ENCODE data around the gene IL2.

Gene IL2

GRCh38 chr4:122431351-122431750, 25.2 kb downstream of the IL2 start:
- H3K27ac ChIP-seq (ENCODE audit: low read depth, low read length): no peak overlapping the region
- no peak for TF ChIP-seq CTCF (IDR thresholded peaks at IDR 0.05; ENCODE audit: insufficient read depth, low read length, poor library complexity, severe bottlenecking)
- TF ChIP-seq EZH2phosphoT487 (conservative IDR thresholded peaks at IDR 0.05; ENCODE audit: low read length): no peak
- no peak overlapping the region for H3K9ac ChIP-seq (ENCODE audit: low read length)
- no peak overlapping the region for H2AFZ ChIP-seq (ENCODE audit: low read depth, low read length, severe bottlenecking)
- H3K9me2 ChIP-seq (replicated peaks; ENCODE audit: insufficient read depth, low read length): no peaks in the 10 kb centered on the region
- no peak overlapping the region for H3K4me3 ChIP-seq (ENCODE audit: insufficient read depth, low read length, poor library complexity, severe bottlenecking)
- no peak overlapping the region for H3K4me2 ChIP-seq (ENCODE audit: low read depth, low read length, poor library complexity, severe bottlenecking)
- no peaks in the 10 kb centered on the region for H3F3A ChIP-seq (ENCODE audit: insufficient read depth)
- H3K27me3 ChIP-seq (ENCODE audit: low read length): no peaks in the 10 kb centered on the region
- H4K20me1 ChIP-seq (ENCODE audit: low read depth, low read length): no peaks in the 10 kb centered on the region
- no peaks in the 10 kb centered on the region for H3K79me2 ChIP-seq (ENCODE audit: insufficient read depth, low read length)
- H3K36me3 ChIP-seq (ENCODE audit: low read length): no peaks in the 10 kb centered on the region
- no peaks in the 10 kb centered on the region for H3K9me3 ChIP-seq (ENCODE audit: insufficient read depth, low read length)

GRCh38 chr4:122423246-122423645, 33.3 kb downstream of the IL2 start:
- no peak for TF ChIP-seq CTCF (IDR thresholded peaks at IDR 0.05; ENCODE audit: insufficient read depth, low read length, poor library complexity, severe bottlenecking)
- TF ChIP-seq EZH2phosphoT487 (conservative IDR thresholded peaks at IDR 0.05; ENCODE audit: low read length): no peak
- Histone ChIP-seq H2AFZ (ENCODE audit: low read depth, low read length, severe bottlenecking) (no peak overlapping the region), H3K79me2 (ENCODE audit: insufficient read depth, low read length) (no peaks in the 10 kb centered on the region), H3K9me2 (replicated peaks; ENCODE audit: insufficient read depth, low read length) (no peaks in the 10 kb centered on the region), H4K20me1 (ENCODE audit: low read depth, low read length) (no peaks in the 10 kb centered on the region), H3K4me3 (ENCODE audit: insufficient read depth, low read length, poor library complexity, severe bottlenecking) (no peak overlapping the region), H3K4me2 (ENCODE audit: low read depth, low read length, poor library complexity, severe bottlenecking) (no peak overlapping the region), H3F3A (ENCODE audit: insufficient read depth) (no peaks in the 10 kb centered on the region), H3K9ac (ENCODE audit: low read length) (no peak overlapping the region), H3K27ac (ENCODE audit: low read depth, low read length) (no peak overlapping the region), H3K9me3 (ENCODE audit: insufficient read depth, low read length) (no peaks in the 10 kb centered on the region), H3K27me3 (ENCODE audit: low read length) (no peaks in the 10 kb centered on the region), H3K36me3 (ENCODE audit: low read length) (no peaks in the 10 kb centered on the region)

- no peaks in the 10 kb centered on the region for H3K27me3 ChIP-seq (ENCODE audit: low read length)
- no peaks in the 10 kb centered on the region for H4K20me1 ChIP-seq (ENCODE audit: low read depth, low read length)
- no peak overlapping the region for H2AFZ ChIP-seq (ENCODE audit: low read depth, low read length, severe bottlenecking)
- no peaks in the 10 kb centered on the region for H3K9me3 ChIP-seq (ENCODE audit: insufficient read depth, low read length)
- H3K79me2 ChIP-seq (ENCODE audit: insufficient read depth, low read length): no peaks in the 10 kb centered on the region
- no peak overlapping the region for H3K4me3 ChIP-seq (ENCODE audit: insufficient read depth, low read length, poor library complexity, severe bottlenecking)
- no peaks in the 10 kb centered on the region for H3F3A ChIP-seq (ENCODE audit: insufficient read depth)
- H3K4me2 ChIP-seq (ENCODE audit: low read depth, low read length, poor library complexity, severe bottlenecking): no peak overlapping the region
- no peak overlapping the region for H3K9ac ChIP-seq (ENCODE audit: low read length)
- H3K9me2 ChIP-seq (replicated peaks; ENCODE audit: insufficient read depth, low read length): no peaks in the 10 kb centered on the region
- no peak overlapping the region for H3K27ac ChIP-seq (ENCODE audit: low read depth, low read length)
- TF ChIP-seq CTCF (IDR thresholded peaks at IDR 0.05; ENCODE audit: insufficient read depth, low read length, poor library complexity, severe bottlenecking): no peak
- no peak for TF ChIP-seq EZH2phosphoT487 (conservative IDR thresholded peaks at IDR 0.05; ENCODE audit: low read length)
- H3K36me3 ChIP-seq (ENCODE audit: low read length): no peaks in the 10 kb centered on the region
Measured at GRCh38 chr4:122412547-122412946, 44.0 kb downstream of the IL2 start.
